GM18508 (cell line): ENCODE results near the gene PNRC2.

ENCODE experiments used
- ATAC-seq: cut with Tn5 transposase; IDR thresholded peaks from one replicate; pipeline ENCODE4 v1.9.1; 2021; ENCODE audit warnings: moderate number of reproducible peaks; ENCODE audit not compliant: insufficient read depth, unreplicated experiment

The PNRC2 gene

GRCh38 chr1:23959461-23960290, at the start of gene PNRC2:
Gene PNRC2, plus strand, starts transcription at chr1:23959828. Its CDS starts 1,630 bp downstream, at chr1:23961458.
- no peak for ATAC-seq

- ATAC-seq: no peak
Observed at GRCh38 chr1:23910144-23910543, 49.5 kb upstream of the PNRC2 start.

- ATAC-seq: no peak
Observed at GRCh38 chr1:23910553-23911246, 48.9 kb upstream of the PNRC2 start.

- ATAC-seq: no peak
Observed at GRCh38 chr1:23911921-23912320, 47.7 kb upstream of the PNRC2 start.

GRCh38 chr1:23913212-23913880, 46.3 kb upstream of the PNRC2 start, which contains the start of gene CNR2:
Gene CNR2, minus strand, starts transcription at chr1:23913362. Its CDS starts 37,745 bp downstream, at chr1:23875617.
- ATAC-seq: no peak

GRCh38 chr1:23914921-23915320, 44.7 kb upstream of the PNRC2 start:
- ATAC-seq: no peak

- ATAC-seq: no peak
Observed at GRCh38 chr1:23915466-23915865, 44.2 kb upstream of the PNRC2 start.

- ATAC-seq: no peak
Observed at GRCh38 chr1:23916209-23917131, 43.2 kb upstream of the PNRC2 start.

GRCh38 chr1:23922321-23922943, 37.2 kb upstream of the PNRC2 start:
- no peak for ATAC-seq

GRCh38 chr1:23923592-23924499, 35.8 kb upstream of the PNRC2 start:
- ATAC-seq: no peak

- ATAC-seq: no peak
Observed at GRCh38 chr1:23924601-23925000, 35.0 kb upstream of the PNRC2 start.

- no peak for ATAC-seq
Observed at GRCh38 chr1:23925279-23925678, 34.3 kb upstream of the PNRC2 start.

GRCh38 chr1:23927097-23927496, 32.5 kb upstream of the PNRC2 start:
- no peak for ATAC-seq

GRCh38 chr1:23928789-23929188, 30.8 kb upstream of the PNRC2 start:
- no peak for ATAC-seq

- no peak for ATAC-seq
Observed at GRCh38 chr1:23930270-23930669, 29.4 kb upstream of the PNRC2 start.

GRCh38 chr1:23930861-23931490, 28.7 kb upstream of the PNRC2 start:
- ATAC-seq: no peak

GRCh38 chr1:23931491-23931880, 28.1 kb upstream of the PNRC2 start:
- ATAC-seq: no peak
